Measurements from ENCODE around the gene SLC34A1.

The SLC34A1 gene

DNA sequence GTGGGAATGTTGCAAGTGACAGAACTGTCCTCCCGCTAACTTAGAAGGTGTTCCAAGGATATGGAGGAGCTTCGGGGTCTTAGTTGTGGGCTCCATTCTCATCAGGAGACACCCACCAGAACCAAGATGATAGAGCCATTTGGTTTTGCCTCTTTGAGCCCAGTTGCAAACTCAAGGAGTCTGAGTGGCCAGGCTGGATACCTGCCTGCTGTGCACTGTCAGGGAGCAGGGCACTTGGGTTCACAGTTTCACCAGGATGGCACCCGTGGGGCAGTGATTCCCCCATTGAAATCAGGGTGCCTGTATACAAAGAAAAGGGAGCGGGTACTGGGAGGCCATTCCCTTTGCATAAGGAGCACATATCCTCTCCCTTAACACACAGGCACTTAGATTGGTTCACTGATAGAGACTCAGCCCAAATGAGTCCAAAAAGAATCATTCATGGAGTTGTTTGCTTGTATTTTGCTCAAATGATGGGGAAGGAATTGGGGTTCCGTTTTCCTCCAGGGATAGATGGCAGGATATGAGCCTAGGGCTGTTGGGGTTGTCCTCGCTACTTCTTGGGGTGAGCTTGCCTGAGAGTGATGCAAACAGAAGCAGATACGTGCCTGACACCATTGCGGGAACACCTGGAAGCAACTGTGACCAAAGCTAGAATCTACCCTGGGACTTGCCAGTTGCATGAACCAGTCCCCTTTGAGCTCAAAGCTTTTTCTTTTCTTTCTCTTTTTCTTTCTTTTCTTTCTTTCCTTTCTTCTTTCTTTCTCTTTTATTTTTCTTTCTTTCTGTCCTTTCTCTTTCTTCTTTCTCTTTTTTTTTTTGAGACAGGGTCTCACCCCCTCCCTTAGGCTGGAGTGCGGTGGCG lies 61.0 kb downstream of the SLC34A1 start:
- Histone ChIP-seq H3K4me3 (ENCODE audit: low read depth, low read length, poor library complexity, severe bottlenecking) (peak overlapping the region; percentile 62), H3K4me2 (ENCODE audit: low read length) (peak overlapping the region; percentile 75; the same call in 1 of the 2 replicates), H2AFZ (ENCODE audit: low read length) (no peak overlapping the region), H3K9me3 (ENCODE audit: low read length) (no peaks in the 10 kb centered on the region), H3K79me2 (ENCODE audit: insufficient read depth, low read length) (no peaks in the 10 kb centered on the region), H3K4me1 (ENCODE audit: insufficient read depth, low read length, severe bottlenecking) (peaks cover 30% of the 10 kb centered on the region), H3K27ac (ENCODE audit: low read depth, low read length, poor library complexity, severe bottlenecking) (peak overlapping the region; percentile 64), H3K36me3 (ENCODE audit: insufficient read depth, low read length) (peaks cover 23% of the 10 kb centered on the region; the same call in 1 of the 2 replicates), H3K27me3 (ENCODE audit: insufficient read depth, low read length) (no peaks in the 10 kb centered on the region), H4K20me1 (ENCODE audit: insufficient read depth, low read length) (no peaks in the 10 kb centered on the region), H3K9ac (ENCODE audit: low read length) (peak overlapping the region; percentile 71; the same call in 1 of the 2 replicates), H3K9me2 (ENCODE audit: low read depth, low read length) (no peaks in the 10 kb centered on the region), H3F3A (ENCODE audit: insufficient read depth, low read length) (no peaks in the 10 kb centered on the region)
- no peak for TF ChIP-seq EZH2 (IDR thresholded peaks at IDR 0.05; ENCODE audit: borderline replicate concordance, low read length)
- TF ChIP-seq CTCF (IDR thresholded peaks at IDR 0.05; ENCODE audit: low read length) = no peak

- no peaks in the 10 kb centered on the region for H3K27me3 ChIP-seq (ENCODE audit: insufficient read depth, low read length)
- H3K9me2 ChIP-seq (ENCODE audit: low read depth, low read length) = no peaks in the 10 kb centered on the region
- H3K4me2 ChIP-seq (ENCODE audit: low read length) = peak overlapping the region; percentile 75
- H3F3A ChIP-seq (ENCODE audit: insufficient read depth, low read length) = no peaks in the 10 kb centered on the region
- H4K20me1 ChIP-seq (ENCODE audit: insufficient read depth, low read length) = no peaks in the 10 kb centered on the region
- peak overlapping the region; percentile 62 for H3K4me3 ChIP-seq (ENCODE audit: low read depth, low read length, poor library complexity, severe bottlenecking)
- no peaks in the 10 kb centered on the region for H3K9me3 ChIP-seq (ENCODE audit: low read length)
- H3K4me1 ChIP-seq (ENCODE audit: insufficient read depth, low read length, severe bottlenecking) = peaks cover 30% of the 10 kb centered on the region
- TF ChIP-seq CTCF (IDR thresholded peaks at IDR 0.05; ENCODE audit: low read length) (no peak), EZH2 (IDR thresholded peaks at IDR 0.05; ENCODE audit: borderline replicate concordance, low read length) (no peak)
- peaks cover 18% of the 10 kb centered on the region; the same call in 1 of the 2 replicates for H3K36me3 ChIP-seq (ENCODE audit: insufficient read depth, low read length)
- H3K9ac ChIP-seq (ENCODE audit: low read length) = peak overlapping the region; percentile 71; the same call in 1 of the 2 replicates
- H3K79me2 ChIP-seq (ENCODE audit: insufficient read depth, low read length) = no peaks in the 10 kb centered on the region
- no peak overlapping the region for H2AFZ ChIP-seq (ENCODE audit: low read length)
- peak overlapping the region; percentile 64 for H3K27ac ChIP-seq (ENCODE audit: low read depth, low read length, poor library complexity, severe bottlenecking)
Measured at GRCh38 chr5:177445917-177446199, 61.6 kb downstream of the SLC34A1 start.

- peaks cover 30% of the 10 kb centered on the region for H3K4me1 ChIP-seq (ENCODE audit: insufficient read depth, low read length, severe bottlenecking)
- TF ChIP-seq EZH2 (IDR thresholded peaks at IDR 0.05; ENCODE audit: borderline replicate concordance, low read length) = no peak
- peak within 1 kb of the TSS; percentile 75 for H3K4me2 ChIP-seq (ENCODE audit: low read length)
- H2AFZ ChIP-seq (ENCODE audit: low read length) = no peak within 1 kb of the TSS
- H3K4me3 ChIP-seq (ENCODE audit: low read depth, low read length, poor library complexity, severe bottlenecking) = peak within 1 kb of the TSS; percentile 62
- H3K9me3 ChIP-seq (ENCODE audit: low read length) = no peaks in the 10 kb centered on the region
- H3K36me3 ChIP-seq (ENCODE audit: insufficient read depth, low read length) = peaks cover 12% of the 10 kb centered on the region; the same call in 1 of the 2 replicates
- no peaks in the 10 kb centered on the region for H3F3A ChIP-seq (ENCODE audit: insufficient read depth, low read length)
- H3K79me2 ChIP-seq (ENCODE audit: insufficient read depth, low read length) = no peaks in the 10 kb centered on the region
- no peaks in the 10 kb centered on the region for H3K27me3 ChIP-seq (ENCODE audit: insufficient read depth, low read length)
- no peaks in the 10 kb centered on the region for H3K9me2 ChIP-seq (ENCODE audit: low read depth, low read length)
- peak within 1 kb of the TSS; percentile 69 for H3K27ac ChIP-seq (ENCODE audit: low read depth, low read length, poor library complexity, severe bottlenecking)
- H4K20me1 ChIP-seq (ENCODE audit: insufficient read depth, low read length) = no peaks in the 10 kb centered on the region
- peak within 1 kb of the TSS; percentile 71 for H3K9ac ChIP-seq (ENCODE audit: low read length)
Measured at GRCh38 chr5:177446200-177447065, 62.2 kb downstream of the SLC34A1 start, which contains the start of gene PRR7. PRR7 (plus strand) TSS chr5:177446814; CDS start chr5:177455068, 8,254 bp downstream.

All from OCI-LY1 (cell line).